Neural crest cell (in vitro differentiated cells): ENCODE results near the gene ZNF628. TPM values are rescaled to one million over a fixed set of nuclear protein-coding genes. Genes with fewer than 3 reads are reported as not detected.
A peak's percentile ranks its signal among the peaks of the same experiment; 100 is the strongest.

Experiments used
- DNase-seq: peaks from one replicate; pipeline ENCODE4 v3.0.0; 2021; ENCODE audit warnings: low read depth, mixed read lengths, low spot score
- H3K27ac Mint-ChIP-seq: one replicate; pipeline ENCODE4 v1.8.0; 2021; ENCODE audit warnings: mild to moderate bottlenecking, mixed read lengths; ENCODE audit not compliant: unreplicated experiment
- H3K27me3 Mint-ChIP-seq: 2 replicates; pipeline ENCODE4 v1.8.0; 2021; ENCODE audit warnings: low read depth, mild to moderate bottlenecking, mixed read lengths
- H3K36me3 Mint-ChIP-seq: 2 replicates; pipeline ENCODE4 v1.8.0; 2021; ENCODE audit warnings: low read depth, mild to moderate bottlenecking, mixed read lengths
- H3K4me1 Mint-ChIP-seq: 2 replicates; pipeline ENCODE4 v1.8.0; 2021; ENCODE audit warnings: mixed read lengths
- H3K4me3 Mint-ChIP-seq: one replicate; pipeline ENCODE4 v1.8.0; 2021; ENCODE audit warnings: mild to moderate bottlenecking, mixed read lengths
- H3K9me3 Mint-ChIP-seq: 2 replicates; pipeline ENCODE4 v1.8.0; 2021; ENCODE audit warnings: mixed read lengths
- CTCF ChIP-seq: fragments of 200-600 bp; sonication (generic); conservative IDR thresholded peaks from 2 replicates; pipeline ENCODE4 v1.5.0; 2021; ENCODE audit warnings: antibody characterized with exemption, mild to moderate bottlenecking
- total RNA-seq: library from RNA; stranded (reverse); gene quantifications from 2 replicates; pipeline ENCODE4 v1.2.1, GENCODE V29; 2021

The ZNF628 gene
- total RNA-seq, 1 donor from 2014 or later, result 15.0 TPM

GRCh38 chr19:55503502-55504251, 27.3 kb downstream of the ZNF628 start:
- no peaks in the 10 kb centered on the region for H3K36me3 Mint-ChIP-seq
- H3K4me3 Mint-ChIP-seq, result peak overlapping the region; percentile 54
- peak; percentile 99 for TF ChIP-seq CTCF
- peaks cover 4% of the 10 kb centered on the region for H3K4me1 Mint-ChIP-seq
- no peaks in the 10 kb centered on the region for H3K9me3 Mint-ChIP-seq
- H3K27ac Mint-ChIP-seq, result no peak overlapping the region
- H3K27me3 Mint-ChIP-seq, result peaks cover 8% of the 10 kb centered on the region
- DNase-seq, result peak; percentile 92

- H3K9me3 Mint-ChIP-seq, result no peaks in the 10 kb centered on the region
- no peak for TF ChIP-seq CTCF
- peaks cover 8% of the 10 kb centered on the region for H3K27me3 Mint-ChIP-seq
- no peaks in the 10 kb centered on the region for H3K36me3 Mint-ChIP-seq
- no peak overlapping the region for H3K4me3 Mint-ChIP-seq
- peaks cover 4% of the 10 kb centered on the region for H3K4me1 Mint-ChIP-seq
- no peak overlapping the region for H3K27ac Mint-ChIP-seq
- DNase-seq, result no peak
These were observed 27.8 kb downstream of the ZNF628 start for GRCh38 chr19:55504252-55504603.

- H3K4me1 Mint-ChIP-seq, result peaks cover 4% of the 10 kb centered on the region
- no peaks in the 10 kb centered on the region for H3K9me3 Mint-ChIP-seq
- no peak overlapping the region for H3K27ac Mint-ChIP-seq
- no peak for TF ChIP-seq CTCF
- H3K36me3 Mint-ChIP-seq, result no peaks in the 10 kb centered on the region
- peaks cover 8% of the 10 kb centered on the region for H3K27me3 Mint-ChIP-seq
- H3K4me3 Mint-ChIP-seq, result no peak overlapping the region
- no peak for DNase-seq
These were observed 28.6 kb downstream of the ZNF628 start for GRCh38 chr19:55504981-55505380.

GRCh38 chr19:55508120-55508519, 31.7 kb downstream of the ZNF628 start:
- peaks cover 10% of the 10 kb centered on the region for H3K27me3 Mint-ChIP-seq
- no peaks in the 10 kb centered on the region for H3K9me3 Mint-ChIP-seq
- no peak for TF ChIP-seq CTCF
- no peak for DNase-seq
- peaks cover 4% of the 10 kb centered on the region for H3K4me1 Mint-ChIP-seq
- no peak overlapping the region for H3K27ac Mint-ChIP-seq
- H3K4me3 Mint-ChIP-seq, result no peak overlapping the region
- no peaks in the 10 kb centered on the region for H3K36me3 Mint-ChIP-seq

GRCh38 chr19:55516878-55517620, 40.6 kb downstream of the ZNF628 start:
- TF ChIP-seq CTCF, result peak; percentile 80
- peak overlapping the region; percentile 57 for H3K4me3 Mint-ChIP-seq
- H3K36me3 Mint-ChIP-seq, result no peaks in the 10 kb centered on the region
- H3K27me3 Mint-ChIP-seq, result peaks cover 7% of the 10 kb centered on the region
- no peaks in the 10 kb centered on the region for H3K9me3 Mint-ChIP-seq
- H3K27ac Mint-ChIP-seq, result peak overlapping the region; percentile 27
- no peaks in the 10 kb centered on the region for H3K4me1 Mint-ChIP-seq
- DNase-seq, result peak; percentile 95
